Right atrium auricular region (tissue), 2 donors: Measurements from ENCODE around the gene MAL. TPM values are rescaled to one million over a fixed set of nuclear protein-coding genes. Genes with fewer than 3 reads are reported as not detected.

Experiments
- DNase-seq: peaks from one replicate; pipeline ENCODE4 v3.0.0-alpha.2; 2019; ENCODE audit warnings: low spot score
- H3K27ac ChIP-seq, 2 donors: fragments of 200-600 bp; sonication (generic); 1 replicate in 1 of 2; 2 replicates in 1 of 2; pipeline ENCODE4 v1.5.1; 2016 to 2019
- H3K27me3 ChIP-seq, 2 donors: fragments of 200-600 bp; sonication (generic); one replicate each; pipeline versions ENCODE4 v1.5.1 to v1.6.0; 2017 to 2019
- H3K36me3 ChIP-seq: fragments of 200-600 bp; sonication (generic); one replicate; pipeline ENCODE4 v1.5.1; 2016
- H3K4me1 ChIP-seq, 2 donors: fragments of 200-600 bp; sonication (generic); one replicate each; pipeline versions ENCODE4 v1.5.1 to v1.6.0; 2017 to 2019
- H3K4me3 ChIP-seq, 2 donors: fragments of 200-600 bp; sonication (generic); 1 replicate in 1 of 2; 2 replicates in 1 of 2; pipeline ENCODE4 v1.5.1; 2017 to 2019; ENCODE audit warnings: mild to moderate bottlenecking in 1 of 2, moderate library complexity in 1 of 2
- H3K9me3 ChIP-seq, 2 donors: fragments of 200-600 bp; sonication (generic); one replicate each; pipeline ENCODE4 v1.5.1; 2019
- total RNA-seq, 2 donors: library from RNA; depleted of rRNA; stranded (reverse); fragments of >200 nt; gene quantifications; one replicate each; pipeline ENCODE4 v1.1.0, GENCODE V29; 2016
- TF ChIP-seq, protein P1 (sequence below), 2 donors: fragments of 200-600 bp; sonication (generic); IDR thresholded peaks; one replicate each; pipeline ENCODE4 v1.5.1; 2019; ENCODE audit warnings: antibody characterized with exemption in 2 of 2

MAL gene
- total RNA-seq, 2 donors from 2014 or later: 7.4 to 8.7 TPM

DNA sequence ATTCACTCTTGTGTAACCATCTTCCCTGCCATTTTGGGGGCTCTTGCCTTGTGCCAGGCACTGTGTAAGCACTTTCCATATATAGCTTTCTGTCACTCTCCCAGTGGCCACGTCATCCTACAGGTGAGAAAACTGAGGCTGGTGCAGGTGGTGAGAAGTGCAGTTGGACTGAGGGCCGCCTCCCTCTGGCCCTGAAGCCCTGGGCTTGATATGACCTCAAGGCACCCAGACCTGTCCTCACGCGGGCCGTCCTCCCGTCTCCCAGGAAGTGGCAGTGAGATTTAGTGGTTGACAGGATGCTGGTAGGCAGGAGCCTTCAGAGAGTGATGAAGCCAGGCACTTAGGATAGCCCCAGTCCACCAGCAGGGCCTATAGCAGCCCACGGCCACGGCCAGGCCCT is 30.5 kb downstream of the MAL start:
- H3K4me3 ChIP-seq: no peak overlapping the region
- TF ChIP-seq, protein P1, sequence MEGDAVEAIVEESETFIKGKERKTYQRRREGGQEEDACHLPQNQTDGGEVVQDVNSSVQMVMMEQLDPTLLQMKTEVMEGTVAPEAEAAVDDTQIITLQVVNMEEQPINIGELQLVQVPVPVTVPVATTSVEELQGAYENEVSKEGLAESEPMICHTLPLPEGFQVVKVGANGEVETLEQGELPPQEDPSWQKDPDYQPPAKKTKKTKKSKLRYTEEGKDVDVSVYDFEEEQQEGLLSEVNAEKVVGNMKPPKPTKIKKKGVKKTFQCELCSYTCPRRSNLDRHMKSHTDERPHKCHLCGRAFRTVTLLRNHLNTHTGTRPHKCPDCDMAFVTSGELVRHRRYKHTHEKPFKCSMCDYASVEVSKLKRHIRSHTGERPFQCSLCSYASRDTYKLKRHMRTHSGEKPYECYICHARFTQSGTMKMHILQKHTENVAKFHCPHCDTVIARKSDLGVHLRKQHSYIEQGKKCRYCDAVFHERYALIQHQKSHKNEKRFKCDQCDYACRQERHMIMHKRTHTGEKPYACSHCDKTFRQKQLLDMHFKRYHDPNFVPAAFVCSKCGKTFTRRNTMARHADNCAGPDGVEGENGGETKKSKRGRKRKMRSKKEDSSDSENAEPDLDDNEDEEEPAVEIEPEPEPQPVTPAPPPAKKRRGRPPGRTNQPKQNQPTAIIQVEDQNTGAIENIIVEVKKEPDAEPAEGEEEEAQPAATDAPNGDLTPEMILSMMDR (IDR thresholded peaks at IDR 0.05): no peak
- H3K27ac ChIP-seq: no peak overlapping the region
- H3K36me3 ChIP-seq: no peaks in the 10 kb centered on the region
- no peaks in the 10 kb centered on the region for H3K9me3 ChIP-seq
- H3K4me1 ChIP-seq: no peaks in the 10 kb centered on the region
- DNase-seq: no peak
- H3K27me3 ChIP-seq: no peaks in the 10 kb centered on the region

DNA sequence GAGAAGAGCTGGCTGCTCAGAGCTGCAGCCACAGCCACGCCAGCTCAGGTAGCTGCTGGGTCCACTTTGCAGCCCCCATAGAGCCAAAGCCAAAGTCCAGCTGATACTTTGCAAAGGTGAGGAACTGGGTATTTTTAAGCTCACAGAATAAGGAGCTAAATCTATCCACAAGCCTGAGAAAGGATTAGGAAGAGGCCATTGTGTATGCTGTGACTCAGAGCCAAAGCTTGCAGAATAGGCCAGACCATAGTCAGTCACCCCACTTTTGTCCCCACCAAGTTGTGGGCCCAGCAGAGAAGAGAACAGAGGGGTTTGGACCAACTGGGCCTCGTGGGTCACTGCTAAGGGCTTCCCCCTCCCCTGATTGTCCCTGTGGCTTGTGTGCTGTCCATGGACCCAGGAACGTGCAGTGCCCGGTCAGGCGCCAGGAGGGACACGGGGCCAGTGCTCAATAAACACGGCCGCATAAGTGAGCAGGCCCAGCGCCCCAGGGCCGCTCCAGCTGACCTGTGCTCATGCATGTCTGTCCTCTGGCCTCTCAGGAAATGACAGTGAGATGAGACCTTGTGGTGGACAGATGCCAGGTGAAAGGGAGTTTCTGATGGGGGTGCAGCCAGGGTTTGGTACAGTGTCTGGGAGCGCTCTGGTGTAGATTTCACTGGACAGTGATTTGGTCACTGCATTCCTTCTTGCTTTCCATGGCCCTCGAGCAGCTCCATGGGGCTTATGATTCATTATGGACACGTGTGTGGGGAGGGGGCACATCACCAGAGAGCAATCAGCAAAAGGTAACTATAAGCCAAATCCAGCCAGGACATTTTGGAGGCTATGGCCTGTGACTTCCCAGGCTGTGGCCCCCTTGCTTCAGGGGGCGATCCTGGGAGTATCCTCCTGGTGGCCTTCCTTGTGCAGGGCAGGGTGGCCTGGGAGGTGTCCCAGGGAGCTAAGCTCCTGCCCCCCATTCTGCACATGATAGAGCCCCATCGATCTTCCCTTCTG is 31.3 kb downstream of the MAL start:
- no peak overlapping the region for H3K4me3 ChIP-seq
- no peak for DNase-seq
- TF ChIP-seq, protein P1 (IDR thresholded peaks at IDR 0.05): no peak

DNA sequence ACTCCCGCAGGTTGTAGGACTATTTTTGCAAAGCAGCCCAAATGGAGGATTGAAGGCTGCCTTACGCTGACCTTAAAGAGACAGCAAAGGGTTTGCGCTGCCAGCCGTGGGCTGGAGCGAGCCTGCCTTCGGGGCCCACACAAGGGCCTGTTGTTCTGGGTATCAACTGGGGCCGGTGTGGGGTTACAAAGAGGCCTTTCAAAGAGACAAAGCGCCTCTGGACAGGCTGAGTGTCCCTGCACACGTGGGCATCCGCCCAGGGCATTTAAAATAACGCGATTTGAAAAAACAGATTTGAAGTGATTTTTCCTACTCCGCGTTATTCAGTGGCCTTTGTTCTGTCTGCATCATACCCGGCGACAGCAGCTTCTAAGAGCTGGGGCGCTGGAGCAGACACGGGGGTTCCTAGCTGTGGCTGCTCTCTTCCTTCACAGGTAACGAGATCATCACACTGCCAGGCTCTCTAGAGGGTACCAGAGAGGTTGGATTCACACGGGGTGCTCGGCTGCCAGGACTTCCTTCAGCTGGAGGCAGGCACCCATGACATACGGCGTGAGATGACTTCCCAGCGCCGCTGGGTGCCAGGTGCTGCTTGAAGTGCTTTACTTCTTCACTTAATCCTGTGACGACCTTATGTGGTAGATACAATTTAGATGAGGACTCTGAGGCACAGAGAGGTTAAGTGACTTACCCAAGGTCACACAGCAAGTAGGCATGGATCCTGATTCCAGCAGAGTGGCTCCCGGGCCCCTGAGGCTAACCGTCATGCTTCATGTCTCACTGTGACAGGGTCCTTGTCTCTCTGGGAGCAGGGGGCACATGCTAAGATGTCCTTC is 32.2 kb downstream of the MAL start:
- TF ChIP-seq, protein P1 (IDR thresholded peaks at IDR 0.05): no peak
- Histone ChIP-seq H3K27me3 (no peaks in the 10 kb centered on the region), H3K9me3 (no peaks in the 10 kb centered on the region), H3K27ac (no peak overlapping the region), H3K4me3 (no peak overlapping the region), H3K4me1 (no peaks in the 10 kb centered on the region), H3K36me3 (no peaks in the 10 kb centered on the region)
- no peak for DNase-seq

More for the DNA sequence above, 31.3 kb downstream of the MAL start:
- no peak overlapping the region for H3K27ac ChIP-seq
- H3K4me1 ChIP-seq: no peaks in the 10 kb centered on the region
- no peaks in the 10 kb centered on the region for H3K36me3 ChIP-seq
- no peaks in the 10 kb centered on the region for H3K9me3 ChIP-seq
- no peaks in the 10 kb centered on the region for H3K27me3 ChIP-seq

DNA sequence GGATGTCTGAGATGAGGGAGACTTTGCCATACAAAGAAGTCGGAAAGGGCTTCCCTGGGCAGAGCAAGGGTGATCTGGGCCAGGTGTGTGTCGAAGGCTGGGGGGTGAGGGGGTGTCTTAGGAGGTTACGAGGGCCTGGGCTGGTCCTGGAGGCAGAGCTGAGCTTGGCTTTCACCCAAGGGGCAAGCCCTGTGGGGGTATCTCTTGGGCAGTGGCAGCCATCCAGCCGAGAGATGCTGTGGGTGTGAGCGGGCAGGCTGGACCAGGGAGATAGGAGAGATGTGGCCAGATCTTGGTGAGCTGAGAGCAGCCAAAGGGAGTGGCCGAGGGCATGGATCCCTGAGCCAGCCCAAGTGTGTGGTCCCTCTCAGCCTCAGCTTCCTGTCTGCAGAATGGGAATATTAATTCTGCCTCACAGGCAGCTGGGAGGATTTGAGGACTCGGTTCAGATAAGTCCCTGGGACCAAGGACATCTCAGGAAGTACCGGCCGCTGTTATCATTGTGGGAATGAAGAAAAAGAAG is 33.0 kb downstream of the MAL start:
- no peaks in the 10 kb centered on the region for H3K4me1 ChIP-seq
- no peaks in the 10 kb centered on the region for H3K9me3 ChIP-seq
- H3K36me3 ChIP-seq: no peaks in the 10 kb centered on the region
- H3K27me3 ChIP-seq: no peaks in the 10 kb centered on the region
- H3K4me3 ChIP-seq: no peak overlapping the region
- H3K27ac ChIP-seq: no peak overlapping the region
- TF ChIP-seq, protein P1 (IDR thresholded peaks at IDR 0.05): no peak
- DNase-seq: no peak

DNA sequence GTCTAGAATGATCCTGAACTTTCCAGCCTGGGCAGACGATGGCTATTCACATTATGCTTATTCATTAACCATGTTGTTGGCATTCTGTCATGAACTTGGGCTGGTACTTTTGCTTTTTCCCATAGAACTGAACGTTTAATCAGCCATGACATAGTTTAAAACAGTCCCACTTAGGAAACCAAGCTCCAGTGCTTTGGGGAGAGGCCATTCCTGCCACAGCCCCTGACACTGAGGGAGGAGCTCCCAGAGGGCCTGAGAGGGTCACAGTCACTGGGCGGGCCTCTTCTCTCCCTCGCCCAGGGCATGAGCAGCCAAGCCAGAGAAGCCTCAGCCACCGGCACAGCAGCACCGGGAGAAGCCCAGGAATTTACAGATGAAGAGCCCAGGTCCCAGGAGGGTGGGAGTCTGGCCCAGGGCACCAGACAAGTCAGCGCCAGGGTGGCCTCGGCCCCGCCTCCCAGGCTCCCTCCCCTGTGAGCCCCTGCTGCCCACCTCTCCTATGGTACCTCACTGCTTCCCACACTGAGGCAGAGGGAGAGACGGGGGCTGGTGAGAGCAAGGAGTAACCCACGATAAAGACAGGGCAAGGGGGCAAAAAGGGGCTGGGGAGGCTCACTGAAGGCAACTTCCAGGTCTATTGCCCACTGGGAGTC is 33.6 kb downstream of the MAL start:
- TF ChIP-seq, protein P1 (IDR thresholded peaks at IDR 0.05): no peak
- H3K27me3 ChIP-seq: no peaks in the 10 kb centered on the region
- H3K4me3 ChIP-seq: no peak overlapping the region
- no peaks in the 10 kb centered on the region for H3K4me1 ChIP-seq
- no peaks in the 10 kb centered on the region for H3K9me3 ChIP-seq
- no peak overlapping the region for H3K27ac ChIP-seq
- no peaks in the 10 kb centered on the region for H3K36me3 ChIP-seq
- no peak for DNase-seq
